HG03175 (cell line): ENCODE data around the gene TIPIN.
A peak's percentile ranks its signal among the peaks of the same experiment; 100 is the strongest.
"Not testable (repeated sequence)": the region's sequence is repeated elsewhere in the genome, so short reads cannot be mapped to it uniquely, and the experiment has no call there.

Experiments
- ATAC-seq: cut with Tn5 transposase; IDR thresholded peaks from one replicate; pipeline ENCODE4 v1.9.1; 2021; ENCODE audit warnings: mild to moderate bottlenecking, moderate library complexity; ENCODE audit not compliant: unreplicated experiment

The TIPIN gene

DNA sequence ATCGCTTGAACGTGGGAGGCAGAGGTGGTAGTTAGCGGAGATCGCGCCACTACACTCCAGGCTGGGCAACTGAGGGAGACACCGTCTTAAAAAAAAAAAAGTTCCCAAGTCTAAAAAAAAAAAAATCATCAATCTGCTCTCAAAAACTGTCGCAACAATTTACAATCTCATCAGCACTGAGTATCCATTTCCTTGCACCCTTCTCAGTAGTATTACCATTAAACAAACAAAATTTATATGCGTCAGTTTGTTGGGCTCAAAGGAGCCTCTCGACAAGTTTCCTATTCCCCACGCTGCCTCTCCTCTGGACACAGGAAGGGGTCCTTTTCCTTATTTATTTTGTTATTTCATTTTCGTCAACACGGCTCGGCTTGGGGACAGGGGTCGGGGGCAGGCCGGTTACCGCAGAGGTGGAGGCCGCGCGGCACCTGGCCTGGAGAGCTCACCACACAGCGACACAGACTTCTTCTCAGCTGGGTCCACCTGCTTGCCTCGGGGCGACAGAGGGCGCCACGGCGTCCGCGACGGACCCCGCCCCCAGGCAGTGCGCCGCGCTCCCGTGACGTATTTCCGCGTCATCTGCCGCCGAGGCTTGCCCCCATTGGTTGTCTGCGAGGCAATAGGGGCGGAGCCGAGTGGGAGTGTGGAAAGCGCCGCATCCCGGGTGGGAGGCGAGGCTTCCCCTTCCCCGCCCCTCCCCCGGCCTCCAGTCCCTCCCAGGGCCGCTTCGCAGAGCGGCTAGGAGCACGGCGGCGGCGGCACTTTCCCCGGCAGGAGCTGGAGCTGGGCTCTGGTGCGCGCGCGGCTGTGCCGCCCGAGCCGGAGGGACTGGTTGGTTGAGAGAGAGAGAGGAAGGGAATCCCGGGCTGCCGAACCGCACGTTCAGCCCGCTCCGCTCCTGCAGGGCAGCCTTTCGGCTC, 30.0 kb upstream of the TIPIN start, which contains the start of gene MAP2K1:
Gene MAP2K1 (plus strand): TSS at position 709 of the 920 bp plus-strand sequence. CDS start 436 bp downstream, outside the sequence.
- ATAC-seq: peak; percentile 83

GRCh38 chr15:66381376-66381775, 24.9 kb upstream of the TIPIN start:
- ATAC-seq: not testable (repeated sequence)

DNA sequence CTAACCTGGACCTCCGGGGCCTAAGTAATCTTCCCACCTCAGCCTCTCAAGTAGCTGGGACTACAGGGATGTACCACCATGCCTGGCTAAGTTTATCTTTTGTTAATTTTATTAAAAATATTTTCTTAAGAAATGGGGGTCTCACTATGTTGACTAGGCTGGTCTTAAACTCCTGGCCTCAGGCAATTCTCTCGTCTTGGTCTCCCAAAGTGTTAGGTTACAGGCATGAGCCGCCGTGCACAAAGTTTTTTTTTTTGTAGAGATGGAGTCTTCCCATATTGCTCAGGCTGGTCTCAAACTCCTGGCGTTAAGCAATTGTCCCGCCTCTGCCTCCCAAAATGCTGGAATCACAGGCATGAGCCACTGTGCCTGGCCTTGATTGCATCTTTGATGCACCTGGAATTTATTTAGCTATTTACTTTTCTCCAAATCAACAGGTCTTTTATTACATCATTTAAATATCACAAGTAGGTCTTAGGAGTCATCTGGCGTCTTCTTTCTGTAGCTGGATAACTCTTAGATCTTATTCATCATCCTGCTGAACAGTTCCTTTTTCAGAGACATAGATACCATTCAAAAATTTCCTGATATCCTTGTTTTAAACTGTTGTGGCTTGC, 22.4 kb upstream of the TIPIN start:
- ATAC-seq: no peak

DNA sequence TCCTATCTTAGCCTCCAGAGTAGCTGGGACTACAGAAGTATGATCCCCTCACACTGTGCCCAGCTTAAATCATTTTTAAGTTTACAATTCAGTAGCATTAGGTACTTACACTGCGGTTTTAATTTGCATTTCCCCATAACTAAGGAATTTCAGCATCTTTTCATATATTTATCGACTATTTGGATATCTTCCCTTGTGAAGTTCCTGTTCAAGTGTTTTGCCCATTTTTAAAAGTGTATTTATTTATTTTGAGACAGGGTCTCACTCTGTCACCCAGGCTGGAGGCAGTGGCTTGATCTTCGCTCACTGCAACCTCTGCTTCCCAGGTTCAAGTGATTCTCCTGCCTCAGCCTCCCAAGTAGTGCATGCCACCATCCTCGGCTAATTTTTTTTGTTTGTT, 17.7 kb upstream of the TIPIN start:
- ATAC-seq: no peak

GRCh38 chr15:66369773-66370651, 13.5 kb upstream of the TIPIN start:
- ATAC-seq: no peak

GRCh38 chr15:66364944-66365528, 8.6 kb upstream of the TIPIN start:
- no peak for ATAC-seq

GRCh38 chr15:66362776-66363175, 6.3 kb upstream of the TIPIN start:
- no peak for ATAC-seq

DNA sequence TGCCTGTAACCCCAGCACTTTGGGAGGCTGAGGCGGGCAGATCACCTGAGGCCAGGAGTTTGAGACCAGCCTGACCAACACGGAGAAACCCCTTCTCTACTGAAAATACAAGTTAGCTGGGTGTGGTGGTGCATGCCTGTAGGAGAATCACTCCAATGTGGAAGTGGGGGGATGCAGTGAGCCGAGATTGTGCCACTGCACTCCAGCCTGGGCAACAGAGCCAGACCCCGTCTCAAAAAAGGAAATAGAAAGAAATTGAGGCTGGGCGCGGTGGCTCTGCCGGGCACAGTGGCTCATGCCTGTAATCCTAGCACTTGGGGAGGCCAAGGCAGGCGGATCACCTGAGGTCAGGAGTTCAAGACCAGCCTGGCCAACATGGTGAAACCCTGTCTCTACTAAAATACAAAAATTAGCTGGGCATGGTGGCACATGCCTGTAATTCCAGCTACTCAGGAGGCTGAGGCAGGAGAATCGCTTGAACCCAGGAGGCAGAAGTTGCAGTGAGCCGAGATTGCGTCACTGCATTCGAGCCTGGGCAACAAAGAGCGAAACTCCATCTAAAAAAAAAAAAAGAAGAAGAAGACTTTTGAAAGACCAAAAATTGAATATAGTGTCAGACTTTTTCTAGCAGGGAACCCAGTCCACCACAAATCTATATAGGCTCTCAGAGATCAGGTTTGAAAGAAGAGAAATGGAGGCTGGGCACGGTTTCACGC, 5.4 kb upstream of the TIPIN start:
- not testable (repeated sequence) for ATAC-seq

DNA sequence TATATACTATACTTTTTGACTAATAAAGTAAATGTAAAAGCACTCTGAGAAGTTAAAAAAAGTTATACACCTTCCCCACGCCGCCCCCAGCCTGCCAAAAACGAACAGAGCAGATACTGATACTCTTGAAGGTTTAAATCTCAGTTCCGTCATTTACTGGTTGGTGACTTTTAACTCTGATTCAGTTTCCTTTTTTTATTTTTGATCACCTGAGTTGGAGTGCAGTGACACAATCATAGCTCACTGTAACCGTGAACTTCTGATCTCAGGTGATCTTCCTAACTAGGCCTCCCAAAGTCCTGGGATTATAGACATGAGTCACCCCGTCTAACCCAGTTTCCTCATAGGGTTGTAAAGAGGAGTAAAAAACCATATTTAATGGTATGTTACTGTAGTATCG, 3.3 kb upstream of the TIPIN start:
- no peak for ATAC-seq

DNA sequence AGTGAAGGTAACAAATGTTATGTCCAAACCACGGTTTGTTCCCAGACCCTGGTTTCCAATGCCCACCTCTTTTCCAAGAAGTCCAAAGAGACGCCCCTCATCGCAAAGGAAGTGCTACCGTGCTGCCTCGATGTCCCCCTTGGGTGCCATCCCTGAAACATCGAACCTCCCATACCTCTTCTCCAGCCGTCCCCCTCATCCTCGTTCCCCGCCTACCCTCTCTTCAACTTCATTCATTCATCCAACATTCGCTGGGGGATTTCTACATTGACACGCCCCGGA, 467 bp downstream of the TIPIN start:
- peak; percentile 6 for ATAC-seq

DNA sequence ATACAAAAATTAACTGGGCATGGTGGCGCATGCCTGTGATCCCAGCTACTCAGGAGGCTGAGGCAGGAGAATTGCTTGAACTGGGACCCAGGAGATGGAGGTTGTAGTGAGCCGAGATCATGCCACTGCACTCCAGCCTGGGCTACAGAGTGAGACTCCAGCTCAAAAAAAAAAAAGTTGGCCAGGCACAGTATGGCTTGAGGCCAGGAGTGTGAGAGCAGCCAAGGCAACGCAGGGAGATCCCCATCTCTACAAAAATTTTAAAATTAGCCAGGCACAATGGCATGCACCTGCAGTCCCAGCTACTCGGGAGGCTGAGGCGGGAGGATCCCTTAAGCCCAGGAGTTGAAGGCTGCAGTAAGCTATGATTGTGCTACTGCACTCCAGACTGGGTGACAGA, 8.0 kb downstream of the TIPIN start:
- not testable (repeated sequence) for ATAC-seq

DNA sequence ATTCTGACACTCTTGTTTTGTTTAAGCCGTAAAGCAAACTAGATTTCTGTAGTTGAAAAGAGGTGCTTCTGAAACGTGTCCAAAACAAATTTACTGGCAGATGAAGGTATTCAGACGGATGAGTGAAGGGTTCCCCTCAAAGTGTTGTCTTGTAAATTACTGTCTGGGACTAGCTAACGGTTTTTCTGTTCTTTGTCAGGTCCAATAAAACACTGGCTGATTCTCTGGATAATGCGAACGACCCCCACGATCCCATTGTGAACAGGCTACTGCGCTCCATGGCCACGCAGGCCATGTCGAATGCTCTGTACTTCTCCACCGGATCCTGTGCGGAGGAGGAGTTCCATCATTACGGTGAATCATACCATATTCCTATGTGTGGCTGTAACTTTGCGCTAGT, 27.7 kb downstream of the TIPIN start:
- no peak for ATAC-seq

- ATAC-seq: no peak
Measured at GRCh38 chr15:66327736-66328135, 28.7 kb downstream of the TIPIN start.

GRCh38 chr15:66326051-66326450, 30.4 kb downstream of the TIPIN start:
- no peak for ATAC-seq

GRCh38 chr15:66323312-66323928, 33.1 kb downstream of the TIPIN start:
- no peak for ATAC-seq

DNA sequence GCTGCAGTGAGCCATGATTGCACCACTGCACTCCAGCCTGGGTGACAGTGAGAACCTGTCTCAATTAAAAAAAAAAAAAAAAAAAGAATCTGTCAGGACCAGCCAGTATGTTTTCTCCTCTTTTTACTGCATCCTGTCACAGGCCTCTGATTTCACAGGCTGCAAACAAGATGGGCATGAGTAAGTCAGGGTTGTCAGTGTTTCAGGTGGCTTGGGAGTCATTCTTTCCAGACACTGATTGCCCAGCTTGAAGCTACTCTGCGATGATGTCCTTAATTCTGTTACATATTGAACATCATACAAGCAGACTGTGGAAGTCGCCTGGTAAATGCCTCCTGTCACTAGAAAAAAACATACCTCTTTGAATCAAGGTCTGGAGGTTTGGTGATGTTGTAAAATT, 44.3 kb downstream of the TIPIN start:
- no peak for ATAC-seq

GRCh38 chr15:66310786-66311185, 45.7 kb downstream of the TIPIN start:
- no peak for ATAC-seq

DNA sequence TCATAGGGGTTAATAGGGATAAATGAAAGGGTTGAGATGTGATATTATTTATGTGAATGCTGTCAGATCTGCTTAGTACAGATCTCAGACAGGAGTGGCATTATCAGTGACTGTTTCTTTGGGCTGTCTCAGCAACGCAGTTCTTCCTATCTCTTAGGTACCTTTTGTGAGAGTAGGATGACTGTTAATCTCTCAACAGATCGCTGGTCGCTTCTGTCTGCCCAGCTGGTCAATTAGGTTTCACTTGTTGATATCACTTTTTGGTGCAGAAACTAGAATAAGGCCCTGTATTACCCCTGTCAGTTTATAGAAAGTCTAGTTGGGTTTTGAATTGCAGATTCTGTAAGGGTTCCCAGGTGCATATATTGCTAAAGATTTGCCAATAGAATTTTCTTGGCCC, 46.7 kb downstream of the TIPIN start:
- ATAC-seq: no peak

DNA sequence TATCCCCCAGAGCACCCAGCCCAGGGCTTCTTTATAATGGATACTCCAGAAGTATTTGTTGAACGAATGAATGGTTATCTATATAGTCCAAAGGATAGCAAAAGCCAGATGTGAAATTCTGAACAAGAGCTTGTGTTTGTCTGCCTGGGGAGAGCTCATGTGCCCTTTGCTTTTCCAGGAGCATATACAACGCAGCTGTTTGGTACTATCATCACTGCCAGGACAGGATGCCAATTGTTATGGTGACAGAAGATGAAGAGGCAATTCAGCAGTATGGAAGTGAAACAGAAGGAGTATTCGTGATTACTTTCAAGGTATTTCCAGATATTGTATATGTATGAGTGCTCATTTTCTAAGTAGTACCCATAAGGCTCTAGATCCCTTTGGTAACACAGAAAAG, 48.0 kb downstream of the TIPIN start:
- ATAC-seq: no peak

GRCh38 chr15:66306381-66306780, 50.1 kb downstream of the TIPIN start:
- no peak for ATAC-seq
